Measurements from ENCODE around the gene LSM4. TPM values are rescaled to one million over a fixed set of nuclear protein-coding genes. Genes with fewer than 3 reads are reported as not detected.

The LSM4 gene
- total RNA-seq, 1 experiment from 2014 or later = 115 TPM

GRCh38 chr19:18287836-18288772 is 34.8 kb downstream of the LSM4 start:
- no peak overlapping the region for H3K4me3 Mint-ChIP-seq (ENCODE audit: low read depth, unreplicated experiment)
- no peaks in the 10 kb centered on the region for H3K9me3 Mint-ChIP-seq (ENCODE audit: low read depth, unreplicated experiment)
- no peak overlapping the region for H3K27ac Mint-ChIP-seq (ENCODE audit: unreplicated experiment)
- no TSS peak for BruUV-seq (replicated peaks)
- DNase-seq = no peak
- TF ChIP-seq CTCF (IDR thresholded peaks at IDR 0.05; ENCODE audit: unreplicated experiment) = no peak
- peaks cover 14% of the 10 kb centered on the region for H3K4me1 Mint-ChIP-seq (ENCODE audit: low read depth, unreplicated experiment)
- H3K27me3 Mint-ChIP-seq (ENCODE audit: unreplicated experiment) = no peaks in the 10 kb centered on the region
- intact Hi-C loops (cut with micrococcal nuclease; ENCODE audit: unreplicated experiment) = no loop called here
- H3K36me3 Mint-ChIP-seq (ENCODE audit: insufficient read depth, unreplicated experiment) = peaks cover 7% of the 10 kb centered on the region
- CTCF ChIA-PET = interaction anchor here (0.7 kb wide), 1 partner anchor 124 kb away, joined by 4 read pairs; no protein-coding TSS in a partner anchor

- Mint-ChIP-seq H3K9me3 (ENCODE audit: low read depth, unreplicated experiment) (no peaks in the 10 kb centered on the region), H3K27me3 (ENCODE audit: unreplicated experiment) (no peaks in the 10 kb centered on the region), H3K36me3 (ENCODE audit: insufficient read depth, unreplicated experiment) (peaks cover 15% of the 10 kb centered on the region), H3K4me3 (ENCODE audit: low read depth, unreplicated experiment) (no peak overlapping the region), H3K27ac (ENCODE audit: unreplicated experiment) (no peak overlapping the region), H3K4me1 (ENCODE audit: low read depth, unreplicated experiment) (peaks cover 17% of the 10 kb centered on the region)
- CTCF ChIA-PET = no interaction called here
- intact Hi-C loops (cut with micrococcal nuclease; ENCODE audit: unreplicated experiment) = no loop called here
- TF ChIP-seq CTCF (IDR thresholded peaks at IDR 0.05; ENCODE audit: unreplicated experiment) = no peak
- no peak for DNase-seq
- no TSS peak for BruUV-seq (replicated peaks)
These were observed 35.8 kb downstream of the LSM4 start for GRCh38 chr19:18286973-18287635.

GRCh38 chr19:18284712-18285360 is 38.0 kb downstream of the LSM4 start:
- H3K4me3 Mint-ChIP-seq (ENCODE audit: low read depth, unreplicated experiment) = no peak overlapping the region
- no TSS peak for BruUV-seq (replicated peaks)

More at GRCh38 chr19:18284712-18285360, 38.0 kb downstream of the LSM4 start:
- intact Hi-C loops (cut with micrococcal nuclease; ENCODE audit: unreplicated experiment) = no loop called here
- Mint-ChIP-seq H3K27ac (ENCODE audit: unreplicated experiment) (no peak overlapping the region), H3K4me1 (ENCODE audit: low read depth, unreplicated experiment) (peaks cover 8% of the 10 kb centered on the region), H3K36me3 (ENCODE audit: insufficient read depth, unreplicated experiment) (peaks cover 31% of the 10 kb centered on the region), H3K9me3 (ENCODE audit: low read depth, unreplicated experiment) (no peaks in the 10 kb centered on the region), H3K27me3 (ENCODE audit: unreplicated experiment) (no peaks in the 10 kb centered on the region)
- DNase-seq = no peak
- TF ChIP-seq CTCF (IDR thresholded peaks at IDR 0.05; ENCODE audit: unreplicated experiment) = no peak
- CTCF ChIA-PET = interaction anchor here (0.6 kb wide), 1 partner anchor 127 kb away, joined by 4 read pairs; no protein-coding TSS in a partner anchor
